VCaP (cell line): ENCODE results near the gene C15orf62.
A peak's percentile ranks its signal among the peaks of the same experiment; 100 is the strongest.

Experiments
- H3K27ac ChIP-seq: fragments of 450-650 bp; 2 replicates; pipeline ENCODE4 v1.5.1; 2017
- TF ChIP-seq, protein P1 (sequence below): fragments of 450-650 bp; conservative IDR thresholded peaks from 2 replicates; pipeline ENCODE4 v1.5.1; 2017; ENCODE audit warnings: mild to moderate bottlenecking, moderate library complexity

C15orf62 gene

DNA sequence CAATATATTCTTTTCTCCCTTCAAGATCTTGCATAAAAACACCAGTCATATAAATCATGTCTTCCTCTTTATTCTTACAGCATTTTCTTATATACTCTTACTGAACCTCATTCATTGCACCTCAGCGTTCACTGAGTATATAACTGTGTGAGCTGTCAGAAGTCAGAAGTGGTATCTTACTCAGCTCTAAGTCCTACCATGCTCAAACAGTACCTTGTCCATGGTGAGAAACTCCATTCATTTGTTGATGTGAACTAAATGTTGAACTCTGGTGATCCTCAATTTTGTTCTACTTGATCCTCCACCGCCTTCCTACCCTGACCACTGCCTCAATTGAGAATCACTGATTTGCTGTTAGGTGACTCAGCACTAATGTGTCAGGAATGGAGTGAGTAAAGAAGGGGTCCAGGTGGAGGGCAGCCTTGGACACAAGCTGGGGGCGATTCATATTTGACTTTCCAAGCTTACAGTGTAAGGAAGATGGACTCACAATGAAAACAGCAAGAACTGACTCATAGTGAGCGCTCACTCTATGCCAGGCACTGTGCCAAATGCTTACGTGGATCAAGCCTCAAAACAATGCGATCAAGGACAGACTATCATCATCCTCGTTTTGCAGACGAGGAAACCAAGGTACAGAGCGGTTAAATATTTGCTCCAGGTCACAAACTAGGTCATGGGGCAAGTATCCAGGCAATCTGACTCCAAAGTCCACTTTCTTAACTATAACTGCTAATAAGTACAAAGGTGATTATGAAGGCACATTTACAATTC lies 23.6 kb downstream of the C15orf62 start:
- TF ChIP-seq, protein P1, sequence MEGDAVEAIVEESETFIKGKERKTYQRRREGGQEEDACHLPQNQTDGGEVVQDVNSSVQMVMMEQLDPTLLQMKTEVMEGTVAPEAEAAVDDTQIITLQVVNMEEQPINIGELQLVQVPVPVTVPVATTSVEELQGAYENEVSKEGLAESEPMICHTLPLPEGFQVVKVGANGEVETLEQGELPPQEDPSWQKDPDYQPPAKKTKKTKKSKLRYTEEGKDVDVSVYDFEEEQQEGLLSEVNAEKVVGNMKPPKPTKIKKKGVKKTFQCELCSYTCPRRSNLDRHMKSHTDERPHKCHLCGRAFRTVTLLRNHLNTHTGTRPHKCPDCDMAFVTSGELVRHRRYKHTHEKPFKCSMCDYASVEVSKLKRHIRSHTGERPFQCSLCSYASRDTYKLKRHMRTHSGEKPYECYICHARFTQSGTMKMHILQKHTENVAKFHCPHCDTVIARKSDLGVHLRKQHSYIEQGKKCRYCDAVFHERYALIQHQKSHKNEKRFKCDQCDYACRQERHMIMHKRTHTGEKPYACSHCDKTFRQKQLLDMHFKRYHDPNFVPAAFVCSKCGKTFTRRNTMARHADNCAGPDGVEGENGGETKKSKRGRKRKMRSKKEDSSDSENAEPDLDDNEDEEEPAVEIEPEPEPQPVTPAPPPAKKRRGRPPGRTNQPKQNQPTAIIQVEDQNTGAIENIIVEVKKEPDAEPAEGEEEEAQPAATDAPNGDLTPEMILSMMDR, result no peak
- no peak overlapping the region for H3K27ac ChIP-seq

DNA sequence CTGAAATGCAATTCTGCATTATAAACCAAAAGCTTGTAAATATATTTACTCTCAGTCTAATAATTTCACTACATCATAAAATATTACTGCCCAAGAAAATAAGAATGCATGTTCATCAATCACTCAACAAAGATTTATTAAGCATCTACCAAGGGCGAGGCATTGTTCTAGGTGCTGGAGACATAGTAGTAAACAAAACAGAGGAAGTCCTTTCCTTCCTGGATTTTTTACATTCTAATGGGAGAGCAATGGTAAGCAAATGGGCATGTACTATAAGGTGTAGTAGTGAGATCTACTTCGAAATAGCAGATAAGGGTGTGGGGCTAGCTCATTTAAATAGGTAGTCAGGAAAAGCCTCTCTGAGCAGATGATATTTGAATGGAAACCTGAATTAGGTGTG lies 26.3 kb downstream of the C15orf62 start:
- TF ChIP-seq, protein P1, result no peak
- peak overlapping the region; percentile 65 for H3K27ac ChIP-seq

DNA sequence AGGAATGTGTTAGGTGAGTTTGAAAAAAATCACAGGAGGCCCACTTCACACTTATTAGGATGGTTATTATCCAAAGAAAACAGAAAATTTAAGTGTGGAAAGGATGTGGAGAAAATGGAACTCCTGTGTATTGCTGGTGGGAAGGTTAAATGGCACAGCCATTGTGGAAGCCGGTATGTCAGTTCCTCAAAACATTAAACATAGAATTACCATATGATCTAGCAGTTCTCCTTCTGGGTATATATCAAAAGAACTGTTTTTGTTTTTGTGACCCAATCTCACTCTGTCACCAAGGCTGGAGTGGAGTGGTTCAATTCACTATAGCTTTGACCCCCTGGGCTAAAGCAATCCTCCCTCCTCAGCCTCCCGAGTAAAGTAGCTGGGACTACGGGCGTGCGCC lies 26.7 kb downstream of the C15orf62 start:
- TF ChIP-seq, protein P1, result no peak
- peak overlapping the region; percentile 65 for H3K27ac ChIP-seq

DNA sequence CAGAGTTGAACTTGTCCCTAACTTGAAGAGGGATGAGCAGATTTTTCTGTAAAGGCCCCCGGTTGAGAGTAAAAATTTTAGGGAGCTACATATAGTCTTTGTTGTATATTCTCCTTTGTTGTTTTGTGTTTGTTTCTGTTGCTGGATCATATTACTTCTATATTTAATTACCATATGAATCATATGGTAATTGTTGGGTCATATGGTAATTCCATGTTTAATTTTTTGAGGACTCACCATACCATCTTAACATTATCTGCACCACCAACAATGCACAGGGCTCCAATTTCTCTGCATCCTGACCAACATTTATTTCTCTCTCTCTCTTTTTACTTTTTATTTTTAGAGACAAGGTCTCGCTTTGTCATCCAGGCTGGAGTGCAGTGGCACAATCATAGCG lies 29.7 kb downstream of the C15orf62 start:
- H3K27ac ChIP-seq, result no peak overlapping the region
- TF ChIP-seq, protein P1, result no peak

DNA sequence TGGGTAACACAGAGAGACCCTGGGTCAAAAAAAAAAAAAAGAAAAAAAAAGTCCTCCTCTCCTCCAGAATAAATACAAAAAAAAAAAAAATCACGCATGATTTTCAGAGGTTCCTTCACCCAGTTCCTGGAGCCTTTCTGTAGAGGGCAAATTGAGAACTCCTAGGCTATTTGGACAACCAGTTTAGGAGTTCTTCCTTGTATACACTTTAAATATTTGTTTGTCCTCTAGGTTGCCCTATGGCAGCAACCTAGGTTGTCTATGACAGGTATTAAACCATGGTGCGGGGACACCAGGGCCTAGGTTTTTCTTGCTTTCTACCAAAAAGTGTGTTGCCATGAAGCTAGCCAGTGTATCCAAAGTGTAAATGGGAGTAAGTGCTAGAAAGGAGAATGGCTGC lies 33.3 kb downstream of the C15orf62 start:
- peak overlapping the region; percentile 72 for H3K27ac ChIP-seq
- TF ChIP-seq, protein P1, result no peak

DNA sequence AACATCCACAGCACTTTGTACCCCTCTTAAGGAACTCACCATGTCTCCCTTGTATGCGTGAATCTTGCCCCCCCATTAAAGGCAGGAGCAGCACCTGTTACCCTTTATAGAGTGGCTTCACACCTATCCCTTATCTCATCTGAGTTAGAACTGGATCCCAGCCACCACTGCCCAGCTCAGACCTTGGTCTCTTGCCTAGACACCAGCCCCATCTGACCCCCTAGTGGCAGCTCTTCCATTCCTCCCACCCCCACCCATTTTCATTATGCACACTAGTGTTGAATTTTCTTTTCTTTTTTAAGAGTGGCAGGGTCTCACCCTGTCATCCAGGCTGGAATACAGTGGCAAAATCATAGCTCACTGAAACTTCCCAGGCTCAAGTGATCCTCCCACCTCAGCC lies 33.9 kb downstream of the C15orf62 start:
- TF ChIP-seq, protein P1, result no peak; the same call in 1 of the 2 replicates
- H3K27ac ChIP-seq, result peak overlapping the region; percentile 72

DNA sequence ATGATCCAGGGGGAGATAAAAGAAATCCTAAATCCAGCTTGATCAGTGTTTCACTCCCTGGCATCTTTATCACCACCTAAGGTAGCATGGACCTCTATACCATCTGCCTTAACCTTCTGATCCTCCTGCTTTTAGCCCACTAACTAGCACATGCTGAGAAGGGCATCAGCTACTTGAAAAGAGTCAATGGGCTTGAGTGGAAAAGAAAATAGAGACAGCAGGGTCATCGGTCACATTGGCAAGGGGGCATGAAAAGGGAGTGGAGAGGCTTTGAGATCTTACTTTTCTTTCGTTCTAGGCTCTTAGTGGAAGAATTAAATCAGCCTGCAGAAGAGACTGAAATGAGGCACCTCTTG lies 36.9 kb downstream of the C15orf62 start:
- peak overlapping the region; percentile 87 for H3K27ac ChIP-seq
- TF ChIP-seq, protein P1, result no peak
